Osteocyte (in vitro differentiated cells): ENCODE results near the gene TLCD3B. TPM values are rescaled to one million over a fixed set of nuclear protein-coding genes. Genes with fewer than 3 reads are reported as not detected.

ENCODE experiments used
- DNase-seq: peaks from one replicate; pipeline ENCODE4 v3.0.0; 2021; ENCODE audit warnings: mixed read lengths; ENCODE audit not compliant: unreplicated experiment; ENCODE audit errors: extremely low spot score
- H3K27ac Mint-ChIP-seq: one replicate; pipeline ENCODE4 v1.8.0; 2021; ENCODE audit warnings: mild to moderate bottlenecking, mixed read lengths; ENCODE audit not compliant: unreplicated experiment
- H3K27me3 Mint-ChIP-seq: one replicate; pipeline ENCODE4 v1.8.0; 2021; ENCODE audit warnings: mixed read lengths; ENCODE audit not compliant: unreplicated experiment
- H3K36me3 Mint-ChIP-seq: one replicate; pipeline ENCODE4 v1.8.0; 2021; ENCODE audit warnings: mixed read lengths; ENCODE audit not compliant: unreplicated experiment
- H3K4me1 Mint-ChIP-seq: one replicate; pipeline ENCODE4 v1.8.0; 2021; ENCODE audit warnings: mixed read lengths; ENCODE audit not compliant: unreplicated experiment
- H3K4me3 Mint-ChIP-seq: one replicate; pipeline ENCODE4 v1.8.0; 2021; ENCODE audit warnings: mild to moderate bottlenecking, moderate library complexity, mixed read lengths; ENCODE audit not compliant: unreplicated experiment
- H3K9me3 Mint-ChIP-seq: one replicate; pipeline ENCODE4 v1.8.0; 2021; ENCODE audit warnings: mixed read lengths; ENCODE audit not compliant: unreplicated experiment
- total RNA-seq: library from RNA; stranded (reverse); gene quantifications from 2 replicates; pipeline ENCODE4 v1.2.1, GENCODE V29; 2021
- TF ChIP-seq, protein P1 (sequence below): fragments of 200-600 bp; sonication (generic); IDR thresholded peaks from 2 replicates; pipeline ENCODE4 v1.5.0; 2021; ENCODE audit warnings: antibody characterized with exemption, mild to moderate bottlenecking, moderate library complexity

Gene TLCD3B
- total RNA-seq, 1 donor from 2014 or later, result 0.32 TPM

DNA sequence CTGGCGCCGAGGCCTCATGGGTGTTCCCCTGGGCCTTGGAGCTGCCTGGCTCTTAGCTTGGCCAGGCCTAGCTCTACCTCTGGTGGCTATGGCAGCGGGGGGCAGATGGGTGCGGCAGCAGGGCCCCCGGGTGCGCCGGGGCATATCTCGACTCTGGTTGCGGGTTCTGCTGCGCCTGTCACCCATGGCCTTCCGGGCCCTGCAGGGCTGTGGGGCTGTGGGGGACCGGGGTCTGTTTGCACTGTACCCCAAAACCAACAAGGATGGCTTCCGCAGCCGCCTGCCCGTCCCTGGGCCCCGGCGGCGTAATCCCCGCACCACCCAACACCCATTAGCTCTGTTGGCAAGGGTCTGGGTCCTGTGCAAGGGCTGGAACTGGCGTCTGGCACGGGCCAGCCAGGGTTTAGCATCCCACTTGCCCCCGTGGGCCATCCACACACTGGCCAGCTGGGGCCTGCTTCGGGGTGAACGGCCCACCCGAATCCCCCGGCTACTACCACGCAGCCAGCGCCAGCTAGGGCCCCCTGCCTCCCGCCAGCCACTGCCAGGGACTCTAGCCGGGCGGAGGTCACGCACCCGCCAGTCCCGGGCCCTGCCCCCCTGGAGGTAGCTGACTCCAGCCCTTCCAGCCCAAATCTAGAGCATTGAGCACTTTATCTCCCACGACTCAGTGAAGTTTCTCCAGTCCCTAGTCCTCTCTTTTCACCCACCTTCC is 43.5 kb downstream of the TLCD3B start:
- TF ChIP-seq, protein P1, sequence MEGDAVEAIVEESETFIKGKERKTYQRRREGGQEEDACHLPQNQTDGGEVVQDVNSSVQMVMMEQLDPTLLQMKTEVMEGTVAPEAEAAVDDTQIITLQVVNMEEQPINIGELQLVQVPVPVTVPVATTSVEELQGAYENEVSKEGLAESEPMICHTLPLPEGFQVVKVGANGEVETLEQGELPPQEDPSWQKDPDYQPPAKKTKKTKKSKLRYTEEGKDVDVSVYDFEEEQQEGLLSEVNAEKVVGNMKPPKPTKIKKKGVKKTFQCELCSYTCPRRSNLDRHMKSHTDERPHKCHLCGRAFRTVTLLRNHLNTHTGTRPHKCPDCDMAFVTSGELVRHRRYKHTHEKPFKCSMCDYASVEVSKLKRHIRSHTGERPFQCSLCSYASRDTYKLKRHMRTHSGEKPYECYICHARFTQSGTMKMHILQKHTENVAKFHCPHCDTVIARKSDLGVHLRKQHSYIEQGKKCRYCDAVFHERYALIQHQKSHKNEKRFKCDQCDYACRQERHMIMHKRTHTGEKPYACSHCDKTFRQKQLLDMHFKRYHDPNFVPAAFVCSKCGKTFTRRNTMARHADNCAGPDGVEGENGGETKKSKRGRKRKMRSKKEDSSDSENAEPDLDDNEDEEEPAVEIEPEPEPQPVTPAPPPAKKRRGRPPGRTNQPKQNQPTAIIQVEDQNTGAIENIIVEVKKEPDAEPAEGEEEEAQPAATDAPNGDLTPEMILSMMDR, result no peak
- H3K36me3 Mint-ChIP-seq, result peaks cover 42% of the 10 kb centered on the region
- no peak for DNase-seq
- H3K27ac Mint-ChIP-seq, result no peak overlapping the region
- no peaks in the 10 kb centered on the region for H3K9me3 Mint-ChIP-seq
- no peak overlapping the region for H3K4me3 Mint-ChIP-seq
- H3K4me1 Mint-ChIP-seq, result no peaks in the 10 kb centered on the region
- H3K27me3 Mint-ChIP-seq, result no peaks in the 10 kb centered on the region

DNA sequence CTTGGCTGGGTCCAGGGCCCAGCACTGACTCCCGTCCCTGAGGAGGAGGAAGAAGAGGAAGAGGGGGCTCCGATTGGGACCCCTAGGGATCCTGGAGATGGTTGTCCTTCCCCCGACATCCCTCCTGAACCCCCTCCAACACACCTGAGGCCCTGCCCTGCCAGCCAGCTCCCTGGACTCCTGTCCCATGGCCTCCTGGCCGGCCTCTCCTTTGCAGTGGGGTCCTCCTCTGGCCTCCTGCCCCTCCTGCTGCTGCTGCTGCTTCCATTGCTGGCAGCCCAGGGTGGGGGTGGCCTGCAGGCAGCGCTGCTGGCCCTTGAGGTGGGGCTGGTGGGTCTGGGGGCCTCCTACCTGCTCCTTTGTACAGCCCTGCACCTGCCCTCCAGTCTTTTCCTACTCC is 44.1 kb downstream of the TLCD3B start:
- H3K9me3 Mint-ChIP-seq, result no peaks in the 10 kb centered on the region
- no peak for DNase-seq
- H3K27me3 Mint-ChIP-seq, result no peaks in the 10 kb centered on the region
- H3K36me3 Mint-ChIP-seq, result peaks cover 47% of the 10 kb centered on the region
- H3K4me3 Mint-ChIP-seq, result no peak overlapping the region
- H3K27ac Mint-ChIP-seq, result no peak overlapping the region
- TF ChIP-seq, protein P1, result no peak
- H3K4me1 Mint-ChIP-seq, result no peaks in the 10 kb centered on the region

DNA sequence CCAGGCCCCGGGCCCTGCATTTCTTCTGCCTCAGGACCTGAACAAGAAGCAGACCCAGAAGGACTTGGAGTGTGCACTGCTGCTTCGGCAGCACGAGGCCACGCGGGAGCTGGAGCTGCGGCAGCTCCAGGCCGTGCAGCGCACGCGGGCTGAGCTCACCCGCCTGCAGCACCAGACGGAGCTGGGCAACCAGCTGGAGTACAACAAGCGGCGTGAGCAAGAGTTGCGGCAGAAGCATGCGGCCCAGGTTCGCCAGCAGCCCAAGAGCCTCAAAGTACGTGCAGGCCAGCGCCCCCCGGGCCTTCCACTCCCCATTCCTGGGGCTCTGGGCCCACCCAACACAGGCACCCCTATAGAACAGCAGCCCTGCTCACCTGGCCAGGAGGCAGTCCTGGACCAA is 44.8 kb downstream of the TLCD3B start:
- Mint-ChIP-seq H3K27me3 (no peaks in the 10 kb centered on the region), H3K36me3 (peaks cover 50% of the 10 kb centered on the region), H3K4me1 (no peaks in the 10 kb centered on the region), H3K4me3 (no peak overlapping the region), H3K27ac (no peak overlapping the region), H3K9me3 (no peaks in the 10 kb centered on the region)
- no peak for DNase-seq
- TF ChIP-seq, protein P1, result no peak

DNA sequence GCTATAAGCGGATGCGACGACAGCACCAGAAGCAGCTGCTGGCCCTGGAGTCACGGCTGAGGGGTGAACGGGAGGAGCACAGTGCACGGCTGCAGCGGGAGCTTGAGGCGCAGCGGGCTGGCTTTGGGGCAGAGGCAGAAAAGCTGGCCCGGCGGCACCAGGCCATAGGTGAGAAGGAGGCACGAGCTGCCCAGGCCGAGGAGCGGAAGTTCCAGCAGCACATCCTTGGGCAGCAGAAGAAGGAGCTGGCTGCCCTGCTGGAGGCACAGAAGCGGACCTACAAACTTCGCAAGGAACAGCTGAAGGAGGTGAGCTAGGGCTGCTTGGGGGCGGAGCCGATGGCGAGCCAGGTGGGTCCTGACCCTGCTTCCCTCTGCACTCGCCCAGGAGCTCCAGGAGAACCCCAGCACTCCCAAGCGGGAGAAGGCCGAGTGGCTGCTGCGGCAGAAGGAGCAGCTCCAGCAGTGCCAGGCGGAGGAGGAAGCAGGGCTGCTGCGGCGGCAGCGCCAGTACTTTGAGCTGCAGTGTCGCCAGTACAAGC is 45.7 kb downstream of the TLCD3B start:
- H3K4me1 Mint-ChIP-seq, result no peaks in the 10 kb centered on the region
- no peak overlapping the region for H3K27ac Mint-ChIP-seq
- no peak for DNase-seq
- no peak overlapping the region for H3K4me3 Mint-ChIP-seq
- TF ChIP-seq, protein P1, result no peak
- no peaks in the 10 kb centered on the region for H3K27me3 Mint-ChIP-seq
- H3K36me3 Mint-ChIP-seq, result peaks cover 53% of the 10 kb centered on the region
- no peaks in the 10 kb centered on the region for H3K9me3 Mint-ChIP-seq

DNA sequence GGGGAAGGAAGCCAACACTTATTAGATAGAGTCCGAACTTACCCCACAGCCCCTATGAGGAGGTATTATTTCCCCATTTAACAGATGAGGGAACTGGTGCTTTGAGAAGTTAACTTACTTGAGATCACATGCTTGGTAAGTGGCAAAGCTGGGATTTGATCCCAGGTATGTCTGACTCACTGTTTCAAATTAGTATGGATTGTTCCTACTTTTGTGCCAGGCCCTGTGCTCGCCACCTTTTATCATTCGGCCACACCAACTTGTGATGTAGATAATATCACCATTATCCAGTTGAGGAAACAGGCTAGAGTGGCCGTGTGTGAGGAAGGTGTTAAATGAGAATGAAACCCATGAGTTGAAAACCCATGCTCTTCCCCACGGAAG is 46.3 kb downstream of the TLCD3B start:
- no peak for DNase-seq
- Mint-ChIP-seq H3K27me3 (no peaks in the 10 kb centered on the region), H3K9me3 (no peaks in the 10 kb centered on the region), H3K4me3 (no peak overlapping the region), H3K27ac (no peak overlapping the region), H3K4me1 (no peaks in the 10 kb centered on the region), H3K36me3 (peaks cover 53% of the 10 kb centered on the region)
- TF ChIP-seq, protein P1, result no peak
